ENCODE data around the gene OGFOD1. TPM values are rescaled to one million over a fixed set of nuclear protein-coding genes. Genes with fewer than 3 reads are reported as not detected.
A peak's percentile ranks its signal among the peaks of the same experiment; 100 is the strongest.

OGFOD1 gene
- total and polyA plus RNA-seq, 2 of the 13 experiments (the other 11 are each of a cell fraction or from before 2014, with no cell fraction given), result 35.2 to 81.3 TPM

DNA sequence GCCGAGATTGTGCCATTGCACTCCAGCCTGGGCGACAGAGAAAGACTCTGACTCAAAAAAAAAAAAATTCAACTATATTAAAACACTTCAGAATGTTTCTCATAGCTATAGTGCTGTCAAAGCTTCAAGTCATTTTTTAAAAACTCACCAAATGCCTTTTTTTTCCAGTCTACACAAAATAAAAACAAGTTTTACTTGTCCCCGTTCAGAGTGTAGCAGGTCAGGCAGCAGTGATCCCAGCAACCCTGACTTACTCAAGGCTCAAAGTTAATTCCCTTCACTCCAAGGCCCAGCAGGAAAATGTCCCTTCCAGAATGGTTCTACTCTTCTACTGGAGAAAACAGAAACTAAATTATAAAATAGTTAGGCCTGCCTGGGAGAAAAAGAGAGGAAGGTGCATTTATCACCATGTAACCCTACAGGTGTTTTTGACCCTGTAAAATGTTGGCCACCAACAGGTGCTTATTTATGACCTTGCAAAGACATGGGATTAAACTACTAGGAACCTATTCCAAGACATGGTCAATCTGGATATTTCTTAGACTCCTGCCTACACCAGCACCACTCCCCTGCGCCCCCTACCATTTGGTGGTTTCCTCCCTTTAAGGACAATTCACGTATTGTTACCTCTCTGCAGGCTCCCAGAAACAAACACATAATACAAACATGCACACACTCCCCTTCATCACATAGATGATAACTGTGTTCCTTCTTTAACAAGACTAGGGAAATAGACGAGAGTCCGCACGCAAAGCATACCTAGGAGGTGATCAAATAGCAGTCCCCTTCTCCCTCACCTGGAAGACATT lies 31.4 kb upstream of the OGFOD1 start (continued):
- TF ChIP-seq KLF12 (CRISPR knock-in tag; IDR thresholded peaks at IDR 0.05; ENCODE audit: borderline replicate concordance), result no peak
- no peak for TF ChIP-seq ZNF260 (CRISPR knock-in tag; IDR thresholded peaks at IDR 0.05; ENCODE audit: borderline replicate concordance, low read depth)
- TF ChIP-seq RXRB (CRISPR knock-in tag; IDR thresholded peaks at IDR 0.05; ENCODE audit: borderline replicate concordance), result no peak
- TF ChIP-seq, protein P1, sequence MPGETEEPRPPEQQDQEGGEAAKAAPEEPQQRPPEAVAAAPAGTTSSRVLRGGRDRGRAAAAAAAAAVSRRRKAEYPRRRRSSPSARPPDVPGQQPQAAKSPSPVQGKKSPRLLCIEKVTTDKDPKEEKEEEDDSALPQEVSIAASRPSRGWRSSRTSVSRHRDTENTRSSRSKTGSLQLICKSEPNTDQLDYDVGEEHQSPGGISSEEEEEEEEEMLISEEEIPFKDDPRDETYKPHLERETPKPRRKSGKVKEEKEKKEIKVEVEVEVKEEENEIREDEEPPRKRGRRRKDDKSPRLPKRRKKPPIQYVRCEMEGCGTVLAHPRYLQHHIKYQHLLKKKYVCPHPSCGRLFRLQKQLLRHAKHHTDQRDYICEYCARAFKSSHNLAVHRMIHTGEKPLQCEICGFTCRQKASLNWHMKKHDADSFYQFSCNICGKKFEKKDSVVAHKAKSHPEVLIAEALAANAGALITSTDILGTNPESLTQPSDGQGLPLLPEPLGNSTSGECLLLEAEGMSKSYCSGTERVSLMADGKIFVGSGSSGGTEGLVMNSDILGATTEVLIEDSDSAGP (CRISPR knock-in tag; IDR thresholded peaks at IDR 0.05; ENCODE audit: borderline replicate concordance), result no peak
- TF ChIP-seq FOSL2 (CRISPR knock-in tag; IDR thresholded peaks at IDR 0.05), result no peak
- no peak for TF ChIP-seq ZNF343 (CRISPR knock-in tag; IDR thresholded peaks at IDR 0.05)
- no peak for TF ChIP-seq BRD4 (CRISPR knock-in tag; IDR thresholded peaks at IDR 0.05)
- no peak for TF ChIP-seq CCDC6 (CRISPR knock-in tag; IDR thresholded peaks at IDR 0.05)
- no peak for TF ChIP-seq TAF15 (IDR thresholded peaks at IDR 0.05; ENCODE audit: low read depth, low read length, poor library complexity, severe bottlenecking)
- TF ChIP-seq, protein P2, sequence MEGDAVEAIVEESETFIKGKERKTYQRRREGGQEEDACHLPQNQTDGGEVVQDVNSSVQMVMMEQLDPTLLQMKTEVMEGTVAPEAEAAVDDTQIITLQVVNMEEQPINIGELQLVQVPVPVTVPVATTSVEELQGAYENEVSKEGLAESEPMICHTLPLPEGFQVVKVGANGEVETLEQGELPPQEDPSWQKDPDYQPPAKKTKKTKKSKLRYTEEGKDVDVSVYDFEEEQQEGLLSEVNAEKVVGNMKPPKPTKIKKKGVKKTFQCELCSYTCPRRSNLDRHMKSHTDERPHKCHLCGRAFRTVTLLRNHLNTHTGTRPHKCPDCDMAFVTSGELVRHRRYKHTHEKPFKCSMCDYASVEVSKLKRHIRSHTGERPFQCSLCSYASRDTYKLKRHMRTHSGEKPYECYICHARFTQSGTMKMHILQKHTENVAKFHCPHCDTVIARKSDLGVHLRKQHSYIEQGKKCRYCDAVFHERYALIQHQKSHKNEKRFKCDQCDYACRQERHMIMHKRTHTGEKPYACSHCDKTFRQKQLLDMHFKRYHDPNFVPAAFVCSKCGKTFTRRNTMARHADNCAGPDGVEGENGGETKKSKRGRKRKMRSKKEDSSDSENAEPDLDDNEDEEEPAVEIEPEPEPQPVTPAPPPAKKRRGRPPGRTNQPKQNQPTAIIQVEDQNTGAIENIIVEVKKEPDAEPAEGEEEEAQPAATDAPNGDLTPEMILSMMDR (CRISPR knock-in tag; IDR thresholded peaks at IDR 0.05), result peak; percentile 43
- TF ChIP-seq SOX5 (CRISPR knock-in tag; IDR thresholded peaks at IDR 0.05; ENCODE audit: borderline replicate concordance), result peak; percentile 17; the same call in 1 of the 2 replicates

Measured in HepG2 (cell line).